PC-9 (cell line): Measurements from ENCODE around the gene RNASE9. TPM values are rescaled to one million over a fixed set of nuclear protein-coding genes. Genes with fewer than 3 reads are reported as not detected.

Source experiments
- Bru-seq: library from RNA; stranded (reverse); fragments of 400-500 nt; gene quantifications from one replicate; lab custom pipeline; 2021; lab: Mats Ljungman, UMichigan
- BruChase-seq, 2 experiments: library from RNA; stranded (reverse); fragments of 400-500 nt; gene quantifications; one replicate each; lab custom pipeline; 2021; lab: Mats Ljungman, UMichigan
- BruUV-seq: library from RNA; stranded (reverse); fragments of 400-500 nt; replicated peaks from 2 replicates; lab custom pipeline; 2021; lab: Mats Ljungman, UMichigan
- CTCF ChIA-PET: fragments of 300-600 bp; sonication (Branson Sonifier 250); formaldehyde crosslinking; loops from one replicate; lab custom pipeline; 2022; ENCODE audit warnings: antibody characterized with exemption; lab: Charles Lee
- POLR2A ChIA-PET: fragments of 300-600 bp; sonication (Branson Sonifier 250); formaldehyde crosslinking; loops from one replicate; lab custom pipeline; 2022; ENCODE audit warnings: antibody characterized with exemption; ENCODE audit not compliant: unreplicated experiment; lab: Charles Lee
- DNase-seq, 2 experiments: peaks; one replicate each; pipeline versions ENCODE4 v3.0.0 to v3.0.0-alpha.2; 2015 to 2022; ENCODE audit warnings: mixed read lengths in 1 of 2
- H2AFZ ChIP-seq: fragments of 200-600 bp; sonication (generic); 2 replicates; pipeline ENCODE4 v1.8.1; 2017; ENCODE audit warnings: antibody characterized with exemption
- H3F3A ChIP-seq: fragments of 200-600 bp; sonication (generic); 2 replicates; pipeline ENCODE4 v1.8.1; 2017; ENCODE audit warnings: antibody characterized with exemption, mild to moderate bottlenecking, low read depth; ENCODE audit not compliant: insufficient read depth
- H3K27ac ChIP-seq: fragments of 200-600 bp; sonication (generic); 2 replicates; pipeline ENCODE4 v1.6.1; 2016; ENCODE audit warnings: mixed run types
- H3K27me3 ChIP-seq: fragments of 200-600 bp; sonication (generic); 2 replicates; pipeline ENCODE4 v1.6.1; 2016; ENCODE audit warnings: low read depth, mixed run types; ENCODE audit not compliant: insufficient read depth
- H3K36me3 ChIP-seq: fragments of 200-600 bp; sonication (generic); 2 replicates; pipeline ENCODE4 v1.6.1; 2016; ENCODE audit warnings: low read depth, mixed run types
- H3K4me1 ChIP-seq: fragments of 200-600 bp; sonication (generic); replicated peaks from 2 replicates; pipeline ENCODE4 v1.6.1; 2016; ENCODE audit warnings: mixed run types; ENCODE audit not compliant: insufficient read depth
- H3K4me2 ChIP-seq: fragments of 200-600 bp; sonication (generic); 2 replicates; pipeline ENCODE4 v1.6.1; 2017; ENCODE audit warnings: mixed run types
- H3K4me3 ChIP-seq: fragments of 200-600 bp; sonication (generic); 2 replicates; pipeline ENCODE4 v1.6.1; 2016; ENCODE audit warnings: mixed run types
- H3K79me2 ChIP-seq: fragments of 200-600 bp; sonication (generic); 2 replicates; pipeline ENCODE4 v1.6.1; 2017; ENCODE audit warnings: low read depth, mixed run types
- H3K9me2 ChIP-seq: fragments of 200-600 bp; sonication (generic); 2 replicates; pipeline ENCODE4 v1.8.1; 2017; ENCODE audit warnings: mild to moderate bottlenecking; ENCODE audit not compliant: insufficient read depth
- H3K9me3 ChIP-seq: fragments of 200-600 bp; sonication (generic); 2 replicates; pipeline ENCODE4 v1.8.1; 2016; ENCODE audit warnings: low read depth; ENCODE audit not compliant: insufficient read depth
- H4K20me1 ChIP-seq: fragments of 200-600 bp; sonication (generic); 2 replicates; pipeline ENCODE4 v1.8.1; 2017; ENCODE audit not compliant: insufficient read depth
- CTCF ChIP-seq: fragments of 200-600 bp; sonication (generic); conservative IDR thresholded peaks from 2 replicates; pipeline ENCODE4 v1.6.1; 2017; ENCODE audit warnings: mixed run types, antibody characterized with exemption, mild to moderate bottlenecking, moderate library complexity
- EZH2 ChIP-seq: fragments of 200-600 bp; sonication (generic); IDR thresholded peaks from 2 replicates; pipeline ENCODE4 v1.8.0; 2017; ENCODE audit warnings: antibody characterized with exemption, low read depth
- intact Hi-C: fragments of 100-400 bp; cut with micrococcal nuclease; formaldehyde crosslinking; loops from one replicate; pipeline ENCODE4 v1.10.0; 2022; ENCODE audit not compliant: unreplicated experiment
- long read RNA-seq: library from polyadenylated mRNA; stranded (forward); transcript quantifications from one replicate; pipeline ENCODE4 v2.0.0, GENCODE V29; 2022
- total RNA-seq: library from RNA; stranded (reverse); gene quantifications from 2 replicates; pipeline ENCODE4 v1.2.3, GENCODE V29; 2021

RNASE9 gene
- not detected in 2 replicates for total RNA-seq
- not detected for Bru-seq, nascent RNA
- not detected for BruChase-seq, experiment 1, labeled RNA remaining after a 2-hour chase
- not detected for BruChase-seq, experiment 2, labeled RNA remaining after a 6-hour chase
- long read RNA-seq = 0 reads

DNA sequence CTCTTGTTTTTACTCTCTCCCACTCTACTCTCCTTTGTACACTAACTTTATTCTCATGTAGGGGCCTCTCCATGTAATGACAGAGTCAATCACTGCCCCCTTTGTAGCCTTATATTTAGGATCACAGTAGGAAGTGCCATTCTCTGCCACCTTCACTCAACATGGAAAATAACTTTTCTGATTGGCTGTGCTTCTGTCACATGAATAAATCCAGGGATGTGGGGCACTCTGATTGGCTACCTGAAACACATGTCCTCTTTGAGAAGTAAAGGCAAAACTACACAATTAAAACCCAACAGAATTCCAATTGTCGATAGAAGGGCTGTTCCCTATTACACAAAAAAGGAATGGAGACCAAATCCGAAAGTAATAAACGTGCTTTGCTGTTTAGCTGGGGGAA lies at the start of gene RNASE9:
Gene RNASE9 (minus strand): TSS at position 87 of the 400 bp plus-strand sequence.
- H3K36me3 ChIP-seq = no peaks in the 10 kb centered on the region
- H3K4me2 ChIP-seq = no peak within 1 kb of the TSS
- H3K9me2 ChIP-seq = no peaks in the 10 kb centered on the region
- H3K27ac ChIP-seq = no peak within 1 kb of the TSS
- CTCF ChIA-PET = no interaction called here
- POLR2A ChIA-PET = no interaction called here
- no peak for DNase-seq
- no peak within 1 kb of the TSS for H2AFZ ChIP-seq
- intact Hi-C loops = no loop called here
- H3F3A ChIP-seq = no peaks in the 10 kb centered on the region
- no peaks in the 10 kb centered on the region for H3K79me2 ChIP-seq
- BruUV-seq = no TSS peak
- TF ChIP-seq EZH2 = no peak
- no peak for TF ChIP-seq CTCF
- no peaks in the 10 kb centered on the region for H3K9me3 ChIP-seq
- H3K4me1 ChIP-seq = no peaks in the 10 kb centered on the region
- no peaks in the 10 kb centered on the region for H3K27me3 ChIP-seq
- H3K4me3 ChIP-seq = no peak within 1 kb of the TSS
- no peaks in the 10 kb centered on the region for H4K20me1 ChIP-seq

DNA sequence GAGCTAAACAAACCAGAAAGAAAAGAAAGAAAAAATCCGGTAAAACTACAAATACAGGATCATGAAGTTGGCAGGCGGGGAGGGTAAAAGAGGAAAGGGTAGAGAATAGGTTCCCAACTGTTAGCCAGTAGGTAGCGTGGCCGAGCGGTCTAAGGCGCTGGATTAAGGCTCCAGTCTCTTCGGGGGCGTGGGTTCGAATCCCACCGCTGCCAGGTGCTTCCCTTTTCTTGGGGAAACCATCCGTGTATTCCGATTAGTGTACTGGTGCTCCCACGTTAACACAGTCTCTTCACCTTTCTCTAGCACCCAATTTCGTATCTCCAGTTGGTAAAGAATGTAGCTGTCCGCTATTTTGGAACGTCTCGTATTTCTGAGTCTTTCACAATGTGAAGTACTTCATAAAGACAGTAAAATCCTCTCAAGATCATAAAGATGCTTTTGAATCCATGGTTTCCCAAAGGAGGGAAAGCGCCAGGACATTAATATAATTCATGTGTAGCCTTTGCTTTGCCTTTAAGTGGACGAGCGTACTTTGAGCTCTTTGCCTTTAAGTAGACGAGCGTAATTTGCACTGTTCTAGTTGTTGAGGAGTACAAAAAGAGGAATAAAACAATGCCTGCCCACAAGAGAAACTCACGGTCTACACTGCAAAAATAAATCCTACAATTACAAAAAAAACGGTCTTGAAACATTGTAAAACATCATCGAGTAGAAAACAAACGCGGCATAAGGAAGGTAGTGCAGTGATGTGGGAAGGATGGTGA lies 49.3 kb upstream of the RNASE9 start:
- Histone ChIP-seq H3K9me3 (no peaks in the 10 kb centered on the region), H3K79me2 (no peaks in the 10 kb centered on the region), H3K9me2 (no peaks in the 10 kb centered on the region), H3K4me2 (peak overlapping the region; percentile 80), H3K4me3 (peak overlapping the region; percentile 72), H3K36me3 (no peaks in the 10 kb centered on the region), H3K27ac (no peak overlapping the region), H2AFZ (peak overlapping the region; percentile 79), H3K4me1 (peaks cover 19% of the 10 kb centered on the region), H3K27me3 (no peaks in the 10 kb centered on the region), H4K20me1 (no peaks in the 10 kb centered on the region), H3F3A (peaks cover 36% of the 10 kb centered on the region)
- BruUV-seq = no TSS peak
- no peak for TF ChIP-seq EZH2
- no peak for TF ChIP-seq CTCF
- DNase-seq = peak; percentile 61 to 75
- CTCF ChIA-PET = interaction anchor here (0.6 to 1.1 kb wide), 2 partner anchors 10 to 81 kb away, joined by 3 to 5 read pairs; no protein-coding TSS in a partner anchor
- intact Hi-C loops = no loop called here
- POLR2A ChIA-PET = interaction anchor here (0.7 kb wide), 1 partner anchor 189 kb away, joined by 6 read pairs; no protein-coding TSS in a partner anchor

DNA sequence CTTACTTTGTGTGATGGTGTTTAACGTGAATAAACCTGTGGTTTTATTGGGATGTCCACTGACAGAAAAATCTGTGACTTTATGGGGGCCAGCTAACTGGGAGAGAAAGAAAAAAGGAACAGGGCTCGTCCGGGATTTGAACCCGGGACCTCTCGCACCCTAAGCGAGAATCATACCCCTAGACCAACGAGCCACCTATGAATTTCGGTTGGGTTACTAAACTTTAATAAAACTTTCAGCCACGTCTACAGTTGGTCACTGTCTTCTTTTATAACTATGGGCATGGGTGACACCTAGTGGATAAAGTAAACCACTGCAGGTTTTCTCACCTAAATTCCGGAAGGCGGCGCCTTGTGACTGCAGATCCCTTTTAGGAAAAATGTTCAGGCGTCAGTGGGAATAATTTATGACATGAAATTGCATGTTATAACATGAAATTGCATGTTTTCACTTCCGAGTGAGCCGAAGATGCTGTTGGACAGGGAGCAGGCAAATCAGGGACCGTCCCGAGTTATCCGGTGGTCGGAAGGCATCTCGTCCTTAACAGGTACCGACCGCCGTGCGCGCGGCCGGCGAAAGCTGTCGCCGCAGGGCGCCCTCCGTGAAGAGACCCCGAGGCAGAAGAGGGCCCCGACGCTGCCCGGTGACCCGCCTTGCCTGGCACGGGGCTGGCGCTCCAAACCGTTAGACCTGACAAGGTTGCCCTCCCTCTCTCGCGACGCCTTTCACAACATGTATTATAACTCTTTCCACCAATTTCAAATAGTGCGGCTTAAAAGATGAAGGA lies 48.6 kb upstream of the RNASE9 start:
- no peaks in the 10 kb centered on the region for H3K27me3 ChIP-seq
- DNase-seq = peak; percentile 63 to 71
- H4K20me1 ChIP-seq = no peaks in the 10 kb centered on the region
- H2AFZ ChIP-seq = peak overlapping the region; percentile 79
- H3K4me2 ChIP-seq = peak overlapping the region; percentile 80
- CTCF ChIA-PET = interaction anchor here (0.6 to 1.1 kb wide), 2 partner anchors 11 to 81 kb away, joined by 3 to 5 read pairs; no protein-coding TSS in a partner anchor
- H3K9me3 ChIP-seq = no peaks in the 10 kb centered on the region
- intact Hi-C loops = loop anchor here (1.0 to 10.0 kb wide), 4 partner anchors 75 to 282 kb away; partner anchors contain the start of genes APEX1, OSGEP and TEP1
- no TSS peak for BruUV-seq
- no peaks in the 10 kb centered on the region for H3K79me2 ChIP-seq
- no peaks in the 10 kb centered on the region for H3K9me2 ChIP-seq
- TF ChIP-seq CTCF (peak; percentile 83), EZH2 (no peak)
- no peak overlapping the region for H3K27ac ChIP-seq
- POLR2A ChIA-PET = interaction anchor here (0.6 to 0.7 kb wide), 2 partner anchors 72 to 188 kb away, joined by 3 to 6 read pairs; no protein-coding TSS in a partner anchor
- peaks cover 29% of the 10 kb centered on the region for H3F3A ChIP-seq
- peak overlapping the region; percentile 72 for H3K4me3 ChIP-seq
- H3K4me1 ChIP-seq = peaks cover 15% of the 10 kb centered on the region
- no peaks in the 10 kb centered on the region for H3K36me3 ChIP-seq
